ENCODE results near the gene NFAT5. TPM values are rescaled to one million over a fixed set of nuclear protein-coding genes. Genes with fewer than 3 reads are reported as not detected.
"Not testable (repeated sequence)": the region's sequence is repeated elsewhere in the genome, so short reads cannot be mapped to it uniquely, and the experiment has no call there.

NFAT5 gene
- total RNA-seq, 1 experiment from 2014 or later, result 38.2 TPM

DNA sequence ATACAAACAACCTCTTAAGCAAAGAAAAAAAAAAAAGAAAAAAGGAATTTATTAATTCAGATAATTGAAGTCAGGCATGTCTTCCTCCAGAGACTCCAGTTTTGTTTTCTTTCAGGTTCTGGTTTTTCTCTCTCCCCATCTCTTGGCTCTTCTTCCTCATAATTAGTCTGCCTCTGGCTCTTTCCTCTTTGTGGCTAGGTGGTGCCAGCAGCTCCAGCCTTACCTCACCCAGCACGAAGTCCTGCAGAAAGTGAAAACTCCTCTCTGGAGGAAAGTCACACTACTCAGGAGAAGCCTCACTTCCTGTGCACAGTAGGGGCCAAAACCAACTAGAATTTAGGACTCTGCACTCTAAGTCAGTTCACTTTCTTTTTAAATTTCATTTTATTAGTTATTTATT, 10.3 kb upstream of the NFAT5 start:
- H3K9me2 ChIP-seq (ENCODE audit: insufficient read depth), result no peaks in the 10 kb centered on the region
- no peak overlapping the region for H3K27ac ChIP-seq
- POLR2A ChIA-PET (ENCODE audit: unreplicated experiment), result interaction anchor here (0.7 kb wide), 1 partner anchor 25 kb away, joined by 6 read pairs; no protein-coding TSS in a partner anchor
- no peak overlapping the region for H2AFZ ChIP-seq
- intact Hi-C loops (cut with micrococcal nuclease; ENCODE audit: unreplicated experiment), result no loop called here
- peaks cover 22% of the 10 kb centered on the region; the same call in 1 of the 2 replicates for H3F3A ChIP-seq (ENCODE audit: insufficient read depth, low read depth)
- BruUV-seq (replicated peaks), result no TSS peak
- H3K4me1 ChIP-seq (replicated peaks; ENCODE audit: insufficient read depth), result no peaks in the 10 kb centered on the region
- H3K36me3 ChIP-seq (ENCODE audit: low read depth), result no peaks in the 10 kb centered on the region
- no peak overlapping the region for H3K4me3 ChIP-seq
- CTCF ChIA-PET, result no interaction called here
- no peaks in the 10 kb centered on the region for H3K79me2 ChIP-seq (ENCODE audit: low read depth)
- DNase-seq, result no peak
- no peaks in the 10 kb centered on the region for H3K27me3 ChIP-seq (ENCODE audit: insufficient read depth, low read depth)
- H3K4me2 ChIP-seq, result no peak overlapping the region
- H3K9me3 ChIP-seq (ENCODE audit: insufficient read depth, low read depth), result no peaks in the 10 kb centered on the region
- TF ChIP-seq, protein P1, sequence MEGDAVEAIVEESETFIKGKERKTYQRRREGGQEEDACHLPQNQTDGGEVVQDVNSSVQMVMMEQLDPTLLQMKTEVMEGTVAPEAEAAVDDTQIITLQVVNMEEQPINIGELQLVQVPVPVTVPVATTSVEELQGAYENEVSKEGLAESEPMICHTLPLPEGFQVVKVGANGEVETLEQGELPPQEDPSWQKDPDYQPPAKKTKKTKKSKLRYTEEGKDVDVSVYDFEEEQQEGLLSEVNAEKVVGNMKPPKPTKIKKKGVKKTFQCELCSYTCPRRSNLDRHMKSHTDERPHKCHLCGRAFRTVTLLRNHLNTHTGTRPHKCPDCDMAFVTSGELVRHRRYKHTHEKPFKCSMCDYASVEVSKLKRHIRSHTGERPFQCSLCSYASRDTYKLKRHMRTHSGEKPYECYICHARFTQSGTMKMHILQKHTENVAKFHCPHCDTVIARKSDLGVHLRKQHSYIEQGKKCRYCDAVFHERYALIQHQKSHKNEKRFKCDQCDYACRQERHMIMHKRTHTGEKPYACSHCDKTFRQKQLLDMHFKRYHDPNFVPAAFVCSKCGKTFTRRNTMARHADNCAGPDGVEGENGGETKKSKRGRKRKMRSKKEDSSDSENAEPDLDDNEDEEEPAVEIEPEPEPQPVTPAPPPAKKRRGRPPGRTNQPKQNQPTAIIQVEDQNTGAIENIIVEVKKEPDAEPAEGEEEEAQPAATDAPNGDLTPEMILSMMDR (conservative IDR thresholded peaks at IDR 0.05), result no peak
- TF ChIP-seq EZH2 (IDR thresholded peaks at IDR 0.05; ENCODE audit: low read depth), result no peak
- no peaks in the 10 kb centered on the region for H4K20me1 ChIP-seq (ENCODE audit: insufficient read depth)

DNA sequence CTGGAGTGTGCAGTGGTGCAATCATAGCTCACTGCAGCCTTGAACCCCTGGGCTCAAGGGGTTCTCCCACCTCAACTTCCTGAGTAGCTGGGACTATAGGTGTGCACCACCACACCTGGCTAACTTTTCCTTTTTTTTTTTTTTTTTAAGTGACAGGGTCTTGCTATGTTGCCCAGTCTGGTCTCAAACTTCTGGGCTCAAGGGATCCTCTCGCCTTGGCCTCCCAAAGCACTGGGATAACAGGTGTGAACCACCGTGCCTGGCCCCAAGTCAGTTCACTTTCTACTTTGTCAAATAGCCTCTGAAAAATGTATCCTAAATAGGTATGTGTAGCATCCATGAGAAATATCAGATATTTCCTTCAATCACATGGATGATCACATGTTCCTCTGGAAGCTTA, 9.9 kb upstream of the NFAT5 start:
- ChIA-PET CTCF (no interaction called here), POLR2A (ENCODE audit: unreplicated experiment) (interaction anchor here (0.7 kb wide), 1 partner anchor 25 kb away, joined by 6 read pairs; no protein-coding TSS in a partner anchor)
- Histone ChIP-seq H3K9me3 (ENCODE audit: insufficient read depth, low read depth) (no peaks in the 10 kb centered on the region), H3K79me2 (ENCODE audit: low read depth) (no peaks in the 10 kb centered on the region), H3K27me3 (ENCODE audit: insufficient read depth, low read depth) (no peaks in the 10 kb centered on the region), H3K9me2 (ENCODE audit: insufficient read depth) (no peaks in the 10 kb centered on the region), H3K36me3 (ENCODE audit: low read depth) (no peaks in the 10 kb centered on the region), H3K27ac (no peak overlapping the region), H3K4me2 (no peak overlapping the region), H4K20me1 (ENCODE audit: insufficient read depth) (no peaks in the 10 kb centered on the region), H3K4me1 (replicated peaks; ENCODE audit: insufficient read depth) (no peaks in the 10 kb centered on the region), H2AFZ (no peak overlapping the region), H3K4me3 (no peak overlapping the region), H3F3A (ENCODE audit: insufficient read depth, low read depth) (peaks cover 22% of the 10 kb centered on the region; the same call in 1 of the 2 replicates)
- TF ChIP-seq EZH2 (IDR thresholded peaks at IDR 0.05; ENCODE audit: low read depth), result no peak
- no peak for DNase-seq
- intact Hi-C loops (cut with micrococcal nuclease; ENCODE audit: unreplicated experiment), result no loop called here
- BruUV-seq (replicated peaks), result no TSS peak

- Histone ChIP-seq H3K4me1 (replicated peaks; ENCODE audit: insufficient read depth) (peaks cover 26% of the 10 kb centered on the region), H3K9me3 (ENCODE audit: insufficient read depth, low read depth) (no peaks in the 10 kb centered on the region), H3K79me2 (ENCODE audit: low read depth) (peaks cover 16% of the 10 kb centered on the region; the same call in 1 of the 2 replicates), H3K9me2 (ENCODE audit: insufficient read depth) (no peaks in the 10 kb centered on the region), H3K4me2 (no peak overlapping the region), H3K27ac (no peak overlapping the region), H2AFZ (no peak overlapping the region), H3F3A (ENCODE audit: insufficient read depth, low read depth) (peaks cover 13% of the 10 kb centered on the region; the same call in 1 of the 2 replicates), H3K27me3 (ENCODE audit: insufficient read depth, low read depth) (no peaks in the 10 kb centered on the region), H4K20me1 (ENCODE audit: insufficient read depth) (no peaks in the 10 kb centered on the region), H3K36me3 (ENCODE audit: low read depth) (no peaks in the 10 kb centered on the region), H3K4me3 (no peak overlapping the region)
- ChIA-PET POLR2A (ENCODE audit: unreplicated experiment) (interaction anchor here (0.9 kb wide), 1 partner anchor 20 kb away, joined by 4 read pairs; no protein-coding TSS in a partner anchor), CTCF (no interaction called here)
- intact Hi-C loops (cut with micrococcal nuclease; ENCODE audit: unreplicated experiment), result no loop called here
- no peak for DNase-seq
- no TSS peak for BruUV-seq (replicated peaks)
- TF ChIP-seq, protein P1 (conservative IDR thresholded peaks at IDR 0.05), result no peak
- no peak for TF ChIP-seq EZH2 (IDR thresholded peaks at IDR 0.05; ENCODE audit: low read depth)
Measured at GRCh38 chr16:69559164-69559563, 6.6 kb upstream of the NFAT5 start.

DNA sequence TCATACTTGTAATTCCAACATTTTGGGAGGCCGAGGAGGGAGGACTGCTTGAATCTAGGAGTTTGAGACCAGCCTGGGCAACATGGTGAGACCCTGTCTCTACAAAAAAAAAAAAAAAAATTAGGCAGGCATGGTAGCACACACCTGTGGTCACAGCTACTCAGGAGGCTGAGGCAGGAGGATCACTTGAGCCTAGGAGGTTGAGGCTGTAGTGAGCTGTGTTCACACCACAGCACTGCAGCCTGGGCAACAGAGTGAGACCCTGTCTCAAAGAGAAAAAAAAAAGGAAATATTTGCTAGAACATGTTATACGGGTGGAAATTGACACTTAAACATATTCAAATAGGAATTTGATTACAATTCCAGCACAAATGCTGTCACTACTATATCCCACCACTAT, 4.4 kb upstream of the NFAT5 start:
- H3K4me3 ChIP-seq; BruUV-seq (replicated peaks); CTCF ChIA-PET; H3K9me2 ChIP-seq (ENCODE audit: insufficient read depth); H3K36me3 ChIP-seq (ENCODE audit: low read depth); DNase-seq; H2AFZ ChIP-seq; H3K9me3 ChIP-seq (ENCODE audit: insufficient read depth, low read depth); H4K20me1 ChIP-seq (ENCODE audit: insufficient read depth); H3K27me3 ChIP-seq (ENCODE audit: insufficient read depth, low read depth): not testable (repeated sequence)
- Histone ChIP-seq H3F3A (ENCODE audit: insufficient read depth, low read depth) (peaks cover 25% of the 10 kb centered on the region), H3K79me2 (ENCODE audit: low read depth) (peaks cover 33% of the 10 kb centered on the region), H3K4me1 (replicated peaks; ENCODE audit: insufficient read depth) (peaks cover 30% of the 10 kb centered on the region), H3K4me2 (0 out of 2 replicates have a peak overlapping the region, but pooled peaks have one; percentile 11), H3K27ac (peak overlapping the region; percentile 42)
- intact Hi-C loops (cut with micrococcal nuclease; ENCODE audit: unreplicated experiment), result loop anchor here (10.0 kb wide), 1 partner anchor 137 kb away; the partner anchor contains the start of gene CYB5B
- POLR2A ChIA-PET (ENCODE audit: unreplicated experiment), result interaction anchor here (0.7 kb wide), 1 partner anchor 30 kb away, joined by 5 read pairs; no protein-coding TSS in a partner anchor

Data from PC-9 (cell line).